ENCODE results near the gene TRIM65. TPM values are rescaled to one million over a fixed set of nuclear protein-coding genes. Genes with fewer than 3 reads are reported as not detected.

The TRIM65 gene
- total and polyA plus RNA-seq, 2 of the 13 experiments (the other 11 are each of a cell fraction or from before 2014, with no cell fraction given): 10.3 to 22.4 TPM

- TF ChIP-seq TFDP2 (CRISPR knock-in tag; IDR thresholded peaks at IDR 0.05) (no peak), ZNF572 (CRISPR knock-in tag; IDR thresholded peaks at IDR 0.05) (peak; percentile 97; the same call in 1 of the 2 replicates), PLSCR1 (CRISPR knock-in tag; IDR thresholded peaks at IDR 0.05; ENCODE audit: borderline replicate concordance) (no peak), ZNF264 (CRISPR knock-in tag; IDR thresholded peaks at IDR 0.05) (peak; percentile 86), ZNF552 (CRISPR knock-in tag; IDR thresholded peaks at IDR 0.05; ENCODE audit: borderline replicate concordance) (no peak; the same call in 1 of the 2 replicates), ZNF331 (CRISPR knock-in tag; IDR thresholded peaks at IDR 0.05) (peak; percentile 74), FOXC1 (CRISPR knock-in tag; IDR thresholded peaks at IDR 0.05; ENCODE audit: borderline replicate concordance) (no peak), ZNF577 (CRISPR knock-in tag; IDR thresholded peaks at IDR 0.05; ENCODE audit: borderline replicate concordance, low read depth) (no peak), BCL3 (CRISPR knock-in tag; IDR thresholded peaks at IDR 0.05) (peak; percentile 69), SMARCC2 (IDR thresholded peaks at IDR 0.05) (no peak), ZBTB20 (CRISPR knock-in tag; IDR thresholded peaks at IDR 0.05; ENCODE audit: borderline replicate concordance, low read depth) (peak; percentile 92), FOSL1 (CRISPR knock-in tag; IDR thresholded peaks at IDR 0.05; ENCODE audit: borderline replicate concordance) (no peak), ZNF17 (CRISPR knock-in tag; IDR thresholded peaks at IDR 0.05) (no peak), ZBED4 (CRISPR knock-in tag; IDR thresholded peaks at IDR 0.05; ENCODE audit: borderline replicate concordance) (0 out of 2 replicates have a peak, but pooled peaks have one; percentile 36), ZNF672 (CRISPR knock-in tag; IDR thresholded peaks at IDR 0.05) (no peak), KLF15 (CRISPR knock-in tag; IDR thresholded peaks at IDR 0.05; ENCODE audit: borderline replicate concordance) (no peak), POLR2AphosphoS2 (IDR thresholded peaks at IDR 0.05; ENCODE audit: low read depth, low read length) (no peak), BHLHE40 (IDR thresholded peaks at IDR 0.05; ENCODE audit: low read length) (peak; percentile 76), ZNF7 (CRISPR knock-in tag; IDR thresholded peaks at IDR 0.05) (no peak), TIGD3 (CRISPR knock-in tag; IDR thresholded peaks at IDR 0.05; ENCODE audit: borderline replicate concordance) (peak; percentile 96; the same call in 1 of the 2 replicates), SMARCE1 (IDR thresholded peaks at IDR 0.05; ENCODE audit: borderline replicate concordance) (no peak), ZNF816 (CRISPR knock-in tag; IDR thresholded peaks at IDR 0.05; ENCODE audit: borderline replicate concordance) (no peak)
Measured at GRCh38 chr17:75845058-75845711, 51.6 kb downstream of the TRIM65 start (continued).

Data from HepG2 (cell line).